GM23248 (cell line): ENCODE measurements around the gene TSPAN12.

Source experiments
- EZH2 ChIP-seq: fragments of 200-600 bp; sonication (generic); IDR thresholded peaks from 2 replicates; pipeline ENCODE4 v1.6.1; 2018; ENCODE audit warnings: antibody characterized with exemption, mild to moderate bottlenecking; ENCODE audit not compliant: insufficient read depth, poor library complexity, severe bottlenecking
- EZH2phosphoT487 ChIP-seq: fragments of 200-600 bp; sonication (generic); IDR thresholded peaks from 2 replicates; pipeline ENCODE4 v1.6.1; 2018; ENCODE audit warnings: antibody characterized with exemption, moderate library complexity, mild to moderate bottlenecking, low read depth; ENCODE audit not compliant: insufficient read depth

DNA sequence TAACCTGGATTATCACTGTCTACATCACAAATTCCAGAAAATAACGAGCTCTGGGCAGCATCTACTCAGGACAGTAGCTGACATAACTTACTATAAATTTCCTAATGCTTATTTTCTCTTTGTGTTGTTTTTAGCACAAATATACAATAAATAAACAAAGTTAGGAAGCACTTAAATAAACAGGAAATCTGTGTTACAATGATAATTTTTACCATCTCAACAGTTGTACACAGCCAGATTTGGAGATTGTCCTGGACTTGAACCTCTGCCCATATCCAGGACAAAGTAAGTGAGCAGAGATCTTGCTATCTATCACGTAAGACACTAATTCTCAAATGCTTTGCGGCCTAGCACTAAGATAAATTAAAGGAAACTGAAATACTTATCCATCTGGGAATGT, 48.7 kb downstream of the TSPAN12 start:
- TF ChIP-seq EZH2, result no peak
- no peak for TF ChIP-seq EZH2phosphoT487
